ENCODE results near the gene TXNDC5.
"Not testable (repeated sequence)": the region's sequence is repeated elsewhere in the genome, so short reads cannot be mapped to it uniquely, and the experiment has no call there.

TXNDC5 gene

GRCh38 chr6:7900621-7901020 lies 10.0 kb downstream of the TXNDC5 start:
- H3K4me3 ChIP-seq (ENCODE audit: low read depth, low read length): no peak overlapping the region
- TF ChIP-seq, protein P1, sequence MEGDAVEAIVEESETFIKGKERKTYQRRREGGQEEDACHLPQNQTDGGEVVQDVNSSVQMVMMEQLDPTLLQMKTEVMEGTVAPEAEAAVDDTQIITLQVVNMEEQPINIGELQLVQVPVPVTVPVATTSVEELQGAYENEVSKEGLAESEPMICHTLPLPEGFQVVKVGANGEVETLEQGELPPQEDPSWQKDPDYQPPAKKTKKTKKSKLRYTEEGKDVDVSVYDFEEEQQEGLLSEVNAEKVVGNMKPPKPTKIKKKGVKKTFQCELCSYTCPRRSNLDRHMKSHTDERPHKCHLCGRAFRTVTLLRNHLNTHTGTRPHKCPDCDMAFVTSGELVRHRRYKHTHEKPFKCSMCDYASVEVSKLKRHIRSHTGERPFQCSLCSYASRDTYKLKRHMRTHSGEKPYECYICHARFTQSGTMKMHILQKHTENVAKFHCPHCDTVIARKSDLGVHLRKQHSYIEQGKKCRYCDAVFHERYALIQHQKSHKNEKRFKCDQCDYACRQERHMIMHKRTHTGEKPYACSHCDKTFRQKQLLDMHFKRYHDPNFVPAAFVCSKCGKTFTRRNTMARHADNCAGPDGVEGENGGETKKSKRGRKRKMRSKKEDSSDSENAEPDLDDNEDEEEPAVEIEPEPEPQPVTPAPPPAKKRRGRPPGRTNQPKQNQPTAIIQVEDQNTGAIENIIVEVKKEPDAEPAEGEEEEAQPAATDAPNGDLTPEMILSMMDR (IDR thresholded peaks at IDR 0.05; ENCODE audit: low read depth, low read length, missing control alignments): no peak
- DNase-seq (ENCODE audit: low read depth): no peak
- in situ Hi-C loops (cut with HindIII; ENCODE audit: low sequenced_read_pairs): no loop called here

- no peak overlapping the region for H3K4me3 ChIP-seq (ENCODE audit: low read depth, low read length)
- TF ChIP-seq, protein P1 (IDR thresholded peaks at IDR 0.05; ENCODE audit: low read depth, low read length, missing control alignments): no peak
- in situ Hi-C loops (cut with HindIII; ENCODE audit: low sequenced_read_pairs): no loop called here
- DNase-seq (ENCODE audit: low read depth): no peak
These were observed 10.7 kb downstream of the TXNDC5 start for GRCh38 chr6:7899889-7900213.

- no peak overlapping the region for H3K4me3 ChIP-seq (ENCODE audit: low read depth, low read length)
- DNase-seq (ENCODE audit: low read depth): no peak
- in situ Hi-C loops (cut with HindIII; ENCODE audit: low sequenced_read_pairs): no loop called here
- TF ChIP-seq, protein P1 (IDR thresholded peaks at IDR 0.05; ENCODE audit: low read depth, low read length, missing control alignments): no peak
These were observed 11.3 kb downstream of the TXNDC5 start for GRCh38 chr6:7899101-7899888.

DNA sequence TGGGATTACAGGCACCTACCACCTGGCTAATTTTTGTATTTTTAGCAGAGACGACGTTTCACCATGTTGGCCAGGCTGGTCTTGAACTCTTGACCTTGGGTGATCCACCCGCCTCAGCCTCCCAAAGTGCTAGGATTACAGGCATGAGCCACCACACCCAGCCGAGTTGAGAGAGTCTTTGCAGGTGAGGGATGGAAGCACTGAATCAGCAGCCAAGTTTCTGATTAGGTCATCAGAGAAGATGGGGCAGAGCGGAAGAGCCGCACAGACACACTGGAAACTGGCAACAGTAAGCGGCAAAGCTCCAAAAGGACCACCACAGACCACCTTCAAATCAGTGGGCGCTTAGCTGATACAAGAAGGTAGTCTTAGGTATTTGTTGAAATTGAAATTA lies 12.4 kb downstream of the TXNDC5 start:
- H3K4me3 ChIP-seq (ENCODE audit: low read depth, low read length); in situ Hi-C loops (cut with HindIII; ENCODE audit: low sequenced_read_pairs): not testable (repeated sequence)

GRCh38 chr6:7897461-7898192 lies 13.0 kb downstream of the TXNDC5 start:
- no peak for DNase-seq (ENCODE audit: low read depth)
- no peak overlapping the region for H3K4me3 ChIP-seq (ENCODE audit: low read depth, low read length)
- in situ Hi-C loops (cut with HindIII; ENCODE audit: low sequenced_read_pairs): no loop called here
- TF ChIP-seq, protein P1 (IDR thresholded peaks at IDR 0.05; ENCODE audit: low read depth, low read length, missing control alignments): no peak

More for the DNA sequence above, 12.4 kb downstream of the TXNDC5 start:
- not testable (repeated sequence) for DNase-seq (ENCODE audit: low read depth)

- DNase-seq (ENCODE audit: low read depth): no peak
- in situ Hi-C loops (cut with HindIII; ENCODE audit: low sequenced_read_pairs): no loop called here
- no peak overlapping the region for H3K4me3 ChIP-seq (ENCODE audit: low read depth, low read length)
- TF ChIP-seq, protein P1 (IDR thresholded peaks at IDR 0.05; ENCODE audit: low read depth, low read length, missing control alignments): no peak
These were observed 14.1 kb downstream of the TXNDC5 start for GRCh38 chr6:7896465-7896987.

GRCh38 chr6:7895125-7895423 lies 15.5 kb downstream of the TXNDC5 start:
- no peak overlapping the region for H3K4me3 ChIP-seq (ENCODE audit: low read depth, low read length)
- TF ChIP-seq, protein P1 (IDR thresholded peaks at IDR 0.05; ENCODE audit: low read depth, low read length, missing control alignments): no peak
- in situ Hi-C loops (cut with HindIII; ENCODE audit: low sequenced_read_pairs): no loop called here
- DNase-seq (ENCODE audit: low read depth): no peak
